RCC 7860 (cell line): ENCODE data around the gene QRSL1.
A peak's percentile ranks its signal among the peaks of the same experiment; 100 is the strongest.
"Not testable (repeated sequence)": the region's sequence is repeated elsewhere in the genome, so short reads cannot be mapped to it uniquely, and the experiment has no call there.

Source experiments
- DNase-seq: peaks from one replicate; pipeline ENCODE4 v3.0.0-alpha.2; 2015; ENCODE audit warnings: low spot score
- FAIRE-seq: peaks from 2 replicates; lab custom pipeline; 2012; peaks lifted over from hg19 to GRCh38; lab: Jason Lieb, UNC

Gene QRSL1, protein sequence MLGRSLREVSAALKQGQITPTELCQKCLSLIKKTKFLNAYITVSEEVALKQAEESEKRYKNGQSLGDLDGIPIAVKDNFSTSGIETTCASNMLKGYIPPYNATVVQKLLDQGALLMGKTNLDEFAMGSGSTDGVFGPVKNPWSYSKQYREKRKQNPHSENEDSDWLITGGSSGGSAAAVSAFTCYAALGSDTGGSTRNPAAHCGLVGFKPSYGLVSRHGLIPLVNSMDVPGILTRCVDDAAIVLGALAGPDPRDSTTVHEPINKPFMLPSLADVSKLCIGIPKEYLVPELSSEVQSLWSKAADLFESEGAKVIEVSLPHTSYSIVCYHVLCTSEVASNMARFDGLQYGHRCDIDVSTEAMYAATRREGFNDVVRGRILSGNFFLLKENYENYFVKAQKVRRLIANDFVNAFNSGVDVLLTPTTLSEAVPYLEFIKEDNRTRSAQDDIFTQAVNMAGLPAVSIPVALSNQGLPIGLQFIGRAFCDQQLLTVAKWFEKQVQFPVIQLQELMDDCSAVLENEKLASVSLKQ

DNA sequence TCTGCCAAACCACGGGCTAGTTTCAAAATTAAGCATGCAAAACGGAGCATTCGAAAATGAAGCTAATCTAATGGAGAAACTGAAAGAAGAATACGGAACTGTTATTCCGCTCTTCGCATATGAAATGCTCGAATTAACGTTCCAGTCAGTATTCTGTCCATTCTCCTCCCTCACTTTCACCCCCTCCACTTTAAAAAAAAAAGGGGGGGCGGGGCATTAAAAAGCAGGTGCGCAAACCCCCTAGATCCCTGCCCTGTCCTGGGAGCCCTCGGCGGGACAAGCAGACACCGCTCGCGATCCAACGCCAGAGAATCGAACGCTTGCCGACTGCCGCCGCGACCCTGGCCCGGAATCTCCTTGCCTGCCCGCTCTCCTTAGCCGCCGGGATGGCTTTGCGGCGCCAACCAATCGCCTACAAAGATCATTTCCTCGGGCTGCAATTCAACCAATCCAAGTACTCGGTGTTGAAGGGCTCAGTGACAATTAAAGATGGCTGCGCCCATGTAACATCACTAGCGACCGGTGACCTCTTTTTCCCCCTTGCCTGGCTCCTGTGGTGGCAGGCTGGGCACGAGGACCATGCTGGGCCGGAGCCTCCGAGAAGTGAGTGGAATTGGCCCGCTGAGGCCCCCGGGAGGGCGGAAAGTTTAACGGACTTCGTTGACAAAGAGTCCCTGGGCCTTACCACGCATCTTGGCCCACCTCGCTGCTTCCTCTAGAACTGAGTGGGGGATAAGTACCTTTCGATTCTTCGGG, at the start of gene QRSL1, which contains the start of gene RTN4IP1:
TSS of gene QRSL1 (plus strand) at position 476 of the 756 bp plus-strand sequence. CDS start at position 580, 104 bp downstream.
TSS of gene RTN4IP1 (minus strand) at position 396 of the 756 bp plus-strand sequence. CDS start 477 bp downstream, outside the sequence.
- FAIRE-seq (peak; percentile 34), DNase-seq (peak; percentile 81)

DNA sequence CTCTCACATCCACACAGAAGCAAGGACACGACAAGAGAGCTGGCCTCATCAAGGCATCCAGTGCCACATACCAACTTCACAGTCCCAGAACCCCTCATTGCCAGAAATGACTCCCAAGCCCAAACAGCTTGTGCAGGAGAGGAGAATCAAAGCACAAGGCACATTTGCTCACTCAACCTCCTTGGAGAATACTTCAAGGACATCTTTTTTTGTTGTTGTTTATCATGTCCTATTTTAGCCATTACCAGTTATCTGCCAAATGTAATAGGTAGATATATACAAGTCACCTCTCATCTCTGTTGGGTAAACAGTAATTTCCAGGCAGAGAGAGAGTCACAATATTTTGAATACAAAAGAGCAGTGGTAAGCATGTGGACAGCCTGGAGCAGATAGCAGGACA, 47.9 kb upstream of the QRSL1 start:
- FAIRE-seq (no peak), DNase-seq (no peak)

DNA sequence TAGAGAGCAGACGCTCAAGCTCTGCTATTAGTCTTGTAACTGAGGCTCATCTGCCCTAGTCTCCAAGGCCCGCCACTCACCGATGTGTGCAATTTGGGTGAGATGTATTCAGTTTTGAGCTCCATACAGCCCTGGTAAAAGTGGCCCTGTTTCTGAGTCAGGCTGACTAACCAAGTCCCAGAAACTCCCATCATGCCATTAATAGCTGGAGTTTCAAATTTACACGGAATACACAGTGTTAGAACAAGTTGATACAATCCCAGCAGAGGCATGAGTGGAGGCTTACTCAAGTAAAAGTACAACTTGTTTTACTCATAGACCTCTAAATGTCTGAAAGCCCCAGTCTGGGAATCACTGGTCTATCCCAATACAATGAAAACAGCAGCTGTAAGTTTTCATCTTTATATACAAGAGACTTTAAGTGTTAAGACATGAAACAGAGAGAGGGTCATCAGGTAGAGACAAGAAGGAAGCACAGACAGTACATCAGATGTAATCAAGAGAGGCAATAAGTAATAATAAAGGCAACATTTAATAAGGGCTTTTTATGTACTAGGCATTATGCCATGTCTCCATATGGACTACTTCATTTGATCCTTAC, 42.5 kb upstream of the QRSL1 start:
- no peak for DNase-seq
- FAIRE-seq: no peak

DNA sequence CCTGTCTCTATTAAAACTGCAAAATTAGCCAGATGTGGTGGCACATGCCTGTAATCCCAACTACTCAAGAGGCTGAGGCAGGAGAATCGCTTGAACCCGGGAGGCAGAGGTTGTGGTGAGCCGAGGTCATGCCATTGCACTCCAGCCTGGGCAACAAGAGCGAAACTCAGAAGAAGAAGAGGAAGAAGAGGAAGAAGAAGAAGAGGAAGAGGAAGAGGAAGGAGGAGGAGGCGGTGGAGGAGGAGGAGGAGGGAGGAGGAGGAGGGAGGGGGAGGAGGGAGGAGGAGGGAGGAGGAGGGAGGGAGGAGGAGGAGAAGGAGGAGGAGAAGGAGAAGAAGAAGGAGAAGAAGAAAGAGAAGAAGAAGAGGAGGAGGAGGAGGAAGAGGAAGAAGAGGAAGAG, 40.4 kb upstream of the QRSL1 start:
- DNase-seq, FAIRE-seq: not testable (repeated sequence)

DNA sequence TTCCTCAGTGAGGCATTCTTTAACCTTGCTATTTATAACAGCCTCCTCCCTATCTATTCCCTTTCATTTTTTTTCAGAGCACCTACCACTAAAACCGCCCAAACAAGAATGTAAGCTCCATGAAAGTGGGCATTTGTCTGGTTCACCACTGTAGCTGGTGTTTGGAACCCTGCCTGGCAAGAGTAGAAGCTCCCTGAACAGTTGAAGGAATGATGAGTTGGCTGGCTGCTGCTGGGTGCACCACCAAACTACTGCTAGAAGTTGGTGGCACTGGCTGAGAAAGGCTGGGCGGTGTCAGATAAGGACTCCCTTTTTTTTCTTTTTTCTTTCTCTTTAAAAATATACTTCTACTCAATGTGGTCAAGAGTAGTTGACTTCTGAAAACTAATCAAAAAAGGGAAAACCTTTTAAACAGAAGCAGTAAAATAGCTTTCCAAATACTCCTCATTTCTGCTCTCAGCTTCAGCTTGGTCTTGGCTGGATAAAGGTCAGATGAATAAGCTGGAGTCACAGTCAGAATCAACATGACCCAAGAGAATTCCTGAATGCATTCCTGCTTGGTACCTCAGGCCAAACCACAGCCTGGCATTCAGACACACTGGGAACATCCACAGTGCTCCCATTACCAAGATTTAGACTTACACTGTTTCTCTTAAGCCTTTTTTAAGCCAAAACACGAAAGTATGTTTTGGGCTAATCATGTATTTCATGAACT, 38.1 kb upstream of the QRSL1 start:
- FAIRE-seq: peak; percentile 94
- DNase-seq: peak; percentile 78

DNA sequence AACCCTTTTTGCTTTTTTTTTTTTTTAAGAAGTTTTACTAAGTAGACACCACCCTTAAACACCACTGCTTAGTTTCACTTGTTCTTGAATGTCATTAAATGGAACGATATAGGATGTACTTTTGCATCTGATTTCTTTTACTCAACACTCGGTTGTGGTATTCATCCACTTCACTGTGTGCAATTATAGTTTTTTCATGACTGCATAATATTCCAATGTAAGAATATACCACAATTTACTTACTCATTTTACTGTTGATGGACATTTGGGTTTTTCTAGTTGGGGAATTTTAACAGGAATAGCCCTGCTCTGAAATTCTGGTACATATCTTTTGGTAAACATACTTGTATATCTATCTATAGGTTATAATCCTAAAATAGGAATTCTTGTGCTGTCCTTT, 29.9 kb upstream of the QRSL1 start:
- FAIRE-seq (no peak), DNase-seq (no peak)

DNA sequence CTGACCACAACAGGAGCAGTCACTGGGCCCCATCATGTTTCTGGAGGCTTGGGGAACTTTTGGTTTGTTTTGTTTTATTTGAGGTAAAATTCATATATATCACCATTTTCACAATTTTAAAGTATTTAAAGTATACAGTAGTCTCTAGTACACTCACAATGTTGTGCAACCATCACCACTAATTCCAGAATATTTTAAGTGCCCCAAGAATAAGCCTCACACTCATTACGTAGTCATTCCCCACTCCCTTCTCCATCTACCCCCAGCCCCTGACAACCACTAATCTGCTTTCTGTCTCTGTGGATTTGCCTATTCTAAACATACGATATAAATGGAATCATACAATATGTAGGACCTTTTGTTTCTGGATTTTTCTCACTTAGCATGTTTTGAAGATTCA, 29.0 kb upstream of the QRSL1 start:
- no peak for FAIRE-seq
- no peak for DNase-seq

DNA sequence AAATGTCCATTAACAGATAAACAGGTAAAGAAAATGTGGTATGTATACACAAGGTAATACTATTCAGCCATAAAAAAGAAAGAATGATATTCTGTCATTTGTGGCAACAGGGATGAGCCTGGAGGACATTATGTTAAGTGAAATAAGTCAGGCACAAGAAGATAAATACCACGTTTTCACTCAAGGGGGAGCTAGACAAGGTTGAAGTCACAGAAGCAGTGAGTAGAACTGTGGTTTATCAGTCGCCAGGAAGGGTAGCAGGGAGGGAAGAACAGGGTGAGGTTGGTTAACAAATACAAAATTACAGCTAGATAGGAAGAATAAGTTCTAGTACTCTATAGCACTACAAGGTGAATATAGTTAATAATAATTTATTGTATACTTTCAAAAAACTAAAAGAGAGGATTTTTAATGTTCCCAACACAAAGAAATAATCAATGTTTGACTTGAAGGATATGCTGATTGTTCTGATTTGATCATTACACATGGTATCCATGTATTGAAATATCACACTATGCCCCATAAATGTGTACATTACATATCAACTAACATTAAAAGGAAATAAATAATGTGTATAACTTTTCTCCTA, 21.2 kb upstream of the QRSL1 start:
- peak; percentile 73 for FAIRE-seq
- peak; percentile 52 for DNase-seq

DNA sequence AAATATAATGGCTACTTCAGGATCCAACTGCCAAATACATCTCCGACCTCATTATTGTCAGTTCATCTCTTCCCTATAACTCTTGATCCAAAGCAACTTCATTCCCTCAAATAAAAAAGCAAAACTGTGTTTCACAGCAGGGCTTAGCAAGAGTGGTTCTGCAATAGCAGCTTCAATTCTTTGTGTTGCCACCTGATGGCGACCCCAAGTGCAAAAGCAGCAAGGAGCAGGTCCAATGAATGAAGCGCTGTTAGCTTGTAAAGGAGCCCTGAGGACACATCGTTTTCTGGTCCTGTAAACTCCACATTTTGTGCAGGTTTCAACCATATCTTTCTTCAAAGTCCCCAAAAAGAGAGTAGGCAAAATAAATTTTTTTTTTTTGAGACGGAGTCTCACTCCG, 19.7 kb upstream of the QRSL1 start:
- FAIRE-seq (no peak), DNase-seq (peak; percentile 11)

DNA sequence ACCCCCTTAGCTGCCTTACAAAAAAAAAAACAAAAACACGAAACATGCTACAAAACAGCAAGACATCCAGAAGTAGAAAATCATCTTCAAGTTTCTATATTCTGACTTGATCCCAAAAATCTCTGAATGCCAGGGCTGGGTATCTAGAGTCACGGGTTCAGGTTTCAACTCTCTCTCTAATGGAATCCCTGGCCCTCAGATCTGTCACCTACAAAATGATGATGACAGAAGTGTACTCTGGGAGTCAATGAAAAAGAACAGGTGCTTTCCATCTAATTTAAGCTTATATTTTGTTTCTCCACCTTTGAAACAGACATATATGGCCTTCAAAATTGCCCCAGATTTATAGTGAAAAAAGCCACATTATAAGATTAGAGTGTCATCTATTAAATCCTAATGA, 18.3 kb upstream of the QRSL1 start:
- DNase-seq: no peak
- no peak for FAIRE-seq

DNA sequence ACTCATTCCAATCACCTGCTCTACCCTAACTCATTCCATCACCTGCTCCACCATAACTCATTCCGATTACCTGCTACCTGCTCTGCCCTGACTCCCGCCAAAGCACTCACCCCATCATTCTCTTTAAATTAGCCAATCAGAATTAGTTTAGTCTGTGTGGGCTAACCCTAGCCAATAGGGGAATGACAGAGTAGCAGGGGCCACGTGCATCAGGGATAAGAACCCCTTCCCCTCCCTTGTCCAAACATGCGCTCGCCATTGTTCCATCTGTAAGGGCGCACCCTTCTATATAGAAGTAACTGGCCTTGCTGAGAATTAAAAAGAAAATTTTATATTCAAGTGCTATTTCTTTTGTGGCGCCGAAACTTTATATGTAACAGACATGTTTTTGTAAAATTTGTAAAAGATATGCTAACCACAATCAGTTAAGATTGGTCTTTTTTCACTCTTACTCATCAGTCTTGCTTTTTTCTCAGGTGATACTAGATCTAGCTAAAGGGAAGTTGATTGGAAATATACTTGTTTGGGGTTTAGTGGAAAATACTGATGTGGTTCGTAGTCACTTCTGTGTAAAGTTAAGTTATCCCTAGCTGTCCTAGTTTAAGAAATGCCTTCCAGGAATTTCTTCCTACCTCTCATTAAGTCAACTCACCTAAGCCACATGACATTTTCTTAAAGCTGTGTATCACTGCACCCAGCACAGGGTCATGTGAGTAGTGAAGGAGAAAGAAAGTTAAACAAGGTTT, 16.5 kb upstream of the QRSL1 start:
- DNase-seq (no peak), FAIRE-seq (no peak)

DNA sequence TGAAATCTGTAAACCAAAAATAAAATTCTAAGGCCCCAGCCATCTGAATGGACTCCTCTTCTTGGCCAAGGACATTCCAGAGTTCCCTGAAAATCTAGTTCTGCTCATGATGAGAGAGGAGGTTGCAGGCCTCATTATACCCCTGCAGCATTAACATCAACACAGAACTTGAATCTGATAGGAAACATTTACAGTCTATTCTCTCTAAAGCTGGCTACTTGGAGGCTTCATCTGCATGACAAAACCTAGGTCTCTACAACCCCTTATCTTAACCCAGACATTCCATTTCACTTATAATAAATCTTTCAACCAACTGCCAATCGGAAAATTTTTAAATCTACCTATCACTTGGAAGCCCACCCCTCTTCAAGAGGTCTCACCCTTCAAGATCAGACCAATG, 15.8 kb upstream of the QRSL1 start:
- no peak for FAIRE-seq

DNA sequence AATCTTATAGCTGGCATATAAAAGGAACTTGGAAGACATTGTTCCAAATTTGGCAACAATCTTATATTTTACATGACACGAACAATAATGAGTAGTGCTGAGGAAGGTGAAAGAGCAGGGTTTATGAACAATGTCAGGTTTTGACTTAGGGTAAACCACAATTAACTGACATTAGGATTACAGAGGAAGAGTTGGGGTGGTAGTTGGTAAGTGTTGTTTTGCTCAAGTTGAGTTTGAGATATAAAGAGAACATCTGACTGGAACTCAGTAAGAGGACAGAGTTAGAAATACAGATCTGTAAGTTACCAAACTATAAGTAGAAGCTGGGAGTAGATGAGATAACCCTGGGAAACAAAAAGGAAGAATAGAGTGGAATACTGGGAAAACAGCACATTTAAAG, 15.2 kb upstream of the QRSL1 start:
- DNase-seq (no peak), FAIRE-seq (no peak)

More for the DNA sequence above, 15.8 kb upstream of the QRSL1 start:
- DNase-seq: no peak

DNA sequence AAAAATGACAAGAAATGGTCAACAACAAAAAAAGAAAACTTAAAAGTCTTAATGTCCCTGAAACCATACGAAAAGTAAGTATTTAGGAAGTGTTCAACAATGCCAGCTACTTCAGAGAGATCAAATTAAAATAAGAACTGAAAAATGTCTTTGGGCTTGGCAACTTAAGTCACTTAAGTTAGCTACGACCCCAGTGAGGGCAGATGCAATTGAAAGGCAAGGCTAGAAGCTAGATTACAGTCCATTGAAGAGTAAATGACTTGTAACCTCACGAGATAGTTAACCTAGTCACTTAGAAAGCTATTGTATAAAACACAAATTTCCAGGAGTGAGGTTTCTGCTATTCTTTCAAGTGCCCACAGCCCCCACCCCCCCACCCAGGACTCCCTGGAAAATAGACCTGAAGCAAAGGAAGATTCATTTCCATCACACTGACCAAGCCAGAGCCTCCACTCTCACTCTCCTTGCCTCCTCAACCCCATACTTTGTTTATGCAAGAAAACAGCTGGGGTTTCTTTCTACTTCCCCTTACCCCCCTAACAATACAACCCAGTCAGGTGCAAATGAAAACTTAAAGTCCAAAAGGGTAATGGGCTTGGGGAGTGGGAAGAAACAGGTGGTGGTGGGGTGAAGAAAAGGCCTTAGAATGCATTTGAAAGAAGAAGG, 14.7 kb upstream of the QRSL1 start:
- DNase-seq (no peak), FAIRE-seq (no peak)

DNA sequence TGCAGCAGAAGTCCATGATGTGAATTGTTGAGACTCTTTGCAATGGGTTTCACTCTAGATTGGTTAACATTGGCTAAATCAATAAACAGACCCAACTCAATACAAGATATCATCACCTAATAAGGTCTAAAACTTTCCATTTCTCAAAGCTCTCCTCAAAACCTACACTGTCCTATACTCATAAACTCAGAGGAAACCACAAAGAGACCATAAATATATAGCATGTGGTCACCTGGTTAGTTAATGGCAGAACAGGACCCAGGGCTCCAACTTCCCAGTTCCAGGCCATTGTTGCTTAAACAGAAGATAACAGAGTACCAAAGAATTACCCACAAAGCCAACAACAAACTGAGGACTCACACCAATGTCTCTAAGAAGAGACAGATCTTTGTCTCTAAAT, 12.1 kb upstream of the QRSL1 start:
- no peak for FAIRE-seq

DNA sequence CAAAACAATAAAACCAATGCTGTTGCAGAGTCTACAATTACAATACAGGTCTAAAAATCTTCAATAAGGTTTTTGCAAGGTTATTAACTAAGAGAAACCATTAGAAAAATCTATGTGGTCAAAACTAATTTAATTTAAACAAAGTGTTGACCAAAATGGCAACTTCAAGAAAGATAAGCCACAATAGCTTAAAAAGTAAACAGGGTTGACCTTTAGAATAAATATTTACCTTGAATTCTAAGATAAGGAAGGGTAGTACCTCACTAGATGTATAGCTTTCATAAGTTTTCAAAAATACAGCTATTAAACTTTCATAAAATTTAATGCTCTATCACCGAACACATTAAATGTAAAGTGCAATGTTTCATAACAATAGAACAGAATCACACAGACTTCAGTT, 11.5 kb upstream of the QRSL1 start:
- FAIRE-seq (no peak), DNase-seq (no peak)

More for the DNA sequence above, 12.1 kb upstream of the QRSL1 start:
- no peak for DNase-seq

DNA sequence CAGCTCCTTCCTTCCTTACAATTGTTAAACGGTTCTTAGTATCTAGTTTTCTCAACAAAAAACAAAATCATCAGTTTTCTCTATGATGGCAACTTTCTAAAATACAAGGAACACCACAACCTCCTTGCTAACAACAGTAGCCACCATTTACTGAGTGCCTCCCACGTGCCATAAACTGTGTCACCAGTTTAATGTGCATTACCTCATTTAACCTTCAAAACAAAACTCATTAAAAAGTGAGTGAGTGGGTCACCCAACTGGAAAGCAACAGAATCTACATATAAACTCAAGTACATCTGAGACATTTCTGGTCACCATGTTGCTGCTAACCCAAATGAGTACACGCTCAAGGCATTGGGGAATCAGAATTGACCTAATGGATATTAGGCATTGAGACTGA, 11.1 kb upstream of the QRSL1 start:
- DNase-seq (no peak), FAIRE-seq (no peak)

DNA sequence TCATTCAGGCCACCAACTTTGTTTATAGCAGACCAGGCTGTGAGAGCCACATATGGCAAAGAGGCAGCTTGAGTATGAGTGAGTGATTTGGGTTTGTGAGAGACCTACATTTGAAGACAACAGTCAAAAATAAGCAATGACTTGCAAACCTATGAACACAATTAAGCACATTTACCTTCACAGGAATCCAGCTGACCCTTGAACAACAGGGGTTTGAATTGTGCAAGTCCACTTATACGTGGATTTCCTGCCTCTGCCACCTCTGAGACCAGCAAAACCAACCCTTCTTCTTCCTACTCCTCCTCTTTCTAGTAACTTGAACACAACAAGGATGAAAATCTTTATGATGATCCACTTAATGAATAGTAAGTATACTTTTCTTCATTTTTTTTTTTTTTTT, 10.2 kb upstream of the QRSL1 start:
- FAIRE-seq (no peak), DNase-seq (no peak)
